Psoas muscle (tissue), 8 donors: Measurements from ENCODE around the gene PRCC. TPM values are rescaled to one million over a fixed set of nuclear protein-coding genes. Genes with fewer than 3 reads are reported as not detected.

Source experiments
- ATAC-seq, 4 donors: fragments of 200-7000 bp; cut with Tn5 transposase; one replicate each; pipeline ENCODE4 v1.9.1; 2020; ENCODE audit warnings: moderate library complexity in 3 of 4, mild to moderate bottlenecking in 2 of 4
- DNase-seq, 2 donors: peaks; one replicate each; pipeline ENCODE4 v3.0.0-alpha.2; 2020
- H3K27ac ChIP-seq: fragments of 200-600 bp; one replicate; pipeline ENCODE4 v1.8.0; 2022
- H3K27me3 ChIP-seq, 3 donors: fragments of 200-600 bp in 1 of 3; one replicate each; pipeline versions ENCODE4 v1.6.1 to v1.8.0; 2013 to 2022; ENCODE audit warnings: low read length in 2 of 3, mild to moderate bottlenecking in 2 of 3, moderate library complexity in 1 of 3; ENCODE audit not compliant: insufficient read depth in 3 of 3
- H3K36me3 ChIP-seq, 2 donors: fragments of 200-600 bp in 1 of 2; one replicate each; pipeline versions ENCODE4 v1.6.1 to v1.8.0; 2013 to 2022; ENCODE audit warnings: low read depth in 1 of 2, mild to moderate bottlenecking in 1 of 2, moderate library complexity in 1 of 2; ENCODE audit not compliant: insufficient read depth in 1 of 2
- H3K4me1 ChIP-seq: fragments of 200-600 bp; one replicate; pipeline ENCODE4 v1.8.0; 2022
- H3K4me3 ChIP-seq: fragments of 200-600 bp; one replicate; pipeline ENCODE4 v1.8.0; 2022; ENCODE audit warnings: mild to moderate bottlenecking
- H3K9me3 ChIP-seq: fragments of 200-600 bp; one replicate; pipeline ENCODE4 v1.8.0; 2022
- CTCF ChIP-seq: fragments of 200-600 bp; IDR thresholded peaks from one replicate; pipeline ENCODE4 v1.8.0; 2022; ENCODE audit warnings: antibody characterized with exemption
- WGBS, 3 donors: extraction: QIAGEN DNeasy Blood & Tissue Kit; methylation state at CpG; one replicate each; pipeline versions ENCODE4 v1.1.6 to v1.1.7; 2013; 5-methylcytosine and 5-hydroxymethylcytosine counted together
- intact Hi-C, 2 donors: fragments of 100-400 bp; cut with DNase I; formaldehyde crosslinking; loops; one replicate each; pipeline versions ENCODE4 v1.11.0 to v1.14.2; 2022
- polyA plus RNA-seq, 3 donors: library from polyadenylated mRNA; stranded (reverse); fragments of 200-250 nt; gene quantifications; one replicate each; pipeline ENCODE4 v1.2.3, GENCODE V29; 2013
- total RNA-seq, 4 donors: library from RNA; stranded (reverse); fragmentation: NEBNext Ultra II Directional in 2 of 4; extraction: Animal tissue kit (Norgen Biotek cat#: 25700) in 2 of 4; gene quantifications; one replicate each; pipeline versions ENCODE4 v1.2.1 to v1.2.4, GENCODE V29; 2021 to 2023
- donor health status: healthy with polysubstance abuse.
- donor health status: DM: no; HTN: no; CAD: no; lungs with moderate emphysema.
- donor health status: Bipolar disorder and iron deficiency.
- donor health status: healthy.
- donor health status: DM: yes; HTN: yes; CAD: no.
- donor health status: DM: no; HTN: no; CAD: no.
- donor health status: DM: no; HTN: no; CAD: no.
- donor health status: DM: yes; HTN: yes; CAD: no.

The PRCC gene
- total and polyA plus RNA-seq, 7 donors: 43.7 to 107 (median 68.8) TPM

DNA sequence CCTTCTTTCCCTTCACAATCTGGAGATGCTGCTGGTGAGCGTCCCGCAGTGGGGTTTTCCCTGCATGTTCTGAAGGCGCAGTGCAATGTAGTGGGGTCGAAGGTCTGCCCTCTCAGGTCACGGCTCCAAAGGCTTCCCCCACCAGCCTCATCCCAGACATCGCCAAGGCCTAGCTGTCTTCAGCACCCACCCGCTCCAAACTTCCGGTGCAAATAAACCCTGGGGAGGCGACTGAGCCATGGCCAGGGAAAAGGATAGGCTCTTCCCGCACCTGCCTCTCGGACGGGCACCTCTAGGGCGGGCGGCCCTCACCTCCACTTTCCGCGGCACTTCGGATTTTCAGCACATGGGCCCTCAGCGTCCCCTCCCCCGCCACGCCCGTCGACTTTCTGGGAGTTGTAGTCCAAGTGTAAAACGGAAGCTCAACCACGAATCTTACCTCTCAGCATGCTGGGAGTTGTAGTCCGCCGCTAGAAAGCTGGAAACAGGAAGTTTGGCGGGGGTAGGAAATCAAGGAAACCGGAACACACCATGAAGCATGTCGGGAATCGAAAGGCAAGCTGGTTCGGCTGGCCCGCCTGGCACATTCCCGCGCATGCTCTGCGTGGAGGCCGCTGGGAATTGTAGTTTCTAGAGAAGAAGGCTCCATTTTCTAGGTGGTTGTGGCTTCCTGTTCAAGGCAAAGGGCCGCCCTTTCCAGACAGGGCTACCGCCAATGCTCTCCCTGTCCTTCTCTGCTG lies 26.4 kb upstream of the PRCC start, which contains the start of gene MRPL24:
Gene MRPL24, minus strand, starts transcription at position 348 of the 740 bp plus-strand sequence. CDS start 2,384 bp downstream, outside the sequence.
- Histone ChIP-seq H3K4me1 (peaks cover 21% of the 10 kb centered on the region), H3K9me3 (no peaks in the 10 kb centered on the region), H3K36me3 (peaks cover 14 to 63% of the 10 kb centered on the region in 2 donors), H3K27ac (peak within 1 kb of the TSS; percentile 90), H3K27me3 (no peaks in the 10 kb centered on the region), H3K4me3 (peak within 1 kb of the TSS; percentile 83)
- intact Hi-C loops: no loop called here
- TF ChIP-seq CTCF: no peak
- peak; percentile 91 to 92 (median 92) for ATAC-seq
- 0 to 1% (median 0%) methylated on average over 38 of the region's 38 CpGs for WGBS, 3 donors
- DNase-seq: peak; percentile 95 to 99

DNA sequence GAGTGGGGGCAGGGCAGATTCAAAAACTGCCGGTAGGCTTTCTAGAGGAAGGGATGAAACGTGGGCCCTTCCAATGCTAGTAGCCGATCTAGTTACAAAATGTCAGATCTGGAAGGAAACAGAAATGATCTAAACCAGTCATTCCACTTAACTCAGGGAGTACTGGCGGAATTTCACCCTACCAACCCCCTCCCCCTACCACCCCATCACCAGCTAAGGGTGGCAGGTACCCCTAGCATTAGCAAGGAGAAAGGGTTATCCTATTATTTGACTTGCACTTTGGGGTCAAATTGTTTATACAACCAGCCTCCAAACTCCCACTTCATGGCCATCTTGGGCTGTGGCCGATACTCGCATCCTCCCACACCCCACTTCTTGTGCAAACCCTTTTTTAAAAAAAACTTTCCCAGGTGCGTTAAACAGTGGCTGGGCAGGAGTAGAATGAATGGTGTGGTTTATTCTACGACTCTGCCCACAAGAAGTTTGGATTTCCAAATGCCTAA lies 25.8 kb upstream of the PRCC start:
- WGBS, 3 donors: 56 to 63% (median 58%) methylated on average over 8 of the region's 8 CpGs

GRCh38 chr1:156742017-156742416 lies 25.3 kb upstream of the PRCC start:
- Histone ChIP-seq H3K36me3 (peaks cover 13 to 52% of the 10 kb centered on the region in 2 donors), H3K9me3 (no peaks in the 10 kb centered on the region), H3K27me3 (no peaks in the 10 kb centered on the region), H3K27ac (peak overlapping the region; percentile 90), H3K4me1 (peaks cover 27% of the 10 kb centered on the region), H3K4me3 (peak overlapping the region; percentile 83)
- 70 to 81% (median 79%) methylated on average over 3 of the region's 3 CpGs for WGBS, 3 donors
- no peak for TF ChIP-seq CTCF
- no peak for DNase-seq
- no peak for ATAC-seq
- intact Hi-C loops: no loop called here

More for the DNA sequence above, 25.8 kb upstream of the PRCC start:
- TF ChIP-seq CTCF: no peak
- H3K4me1 ChIP-seq: peaks cover 27% of the 10 kb centered on the region
- intact Hi-C loops: no loop called here
- H3K27me3 ChIP-seq: no peaks in the 10 kb centered on the region
- ATAC-seq (no peak), DNase-seq (no peak)
- H3K27ac ChIP-seq: peak overlapping the region; percentile 90
- peak overlapping the region; percentile 83 for H3K4me3 ChIP-seq
- H3K36me3 ChIP-seq: peaks cover 14 to 57% of the 10 kb centered on the region in 2 donors
- no peaks in the 10 kb centered on the region for H3K9me3 ChIP-seq

DNA sequence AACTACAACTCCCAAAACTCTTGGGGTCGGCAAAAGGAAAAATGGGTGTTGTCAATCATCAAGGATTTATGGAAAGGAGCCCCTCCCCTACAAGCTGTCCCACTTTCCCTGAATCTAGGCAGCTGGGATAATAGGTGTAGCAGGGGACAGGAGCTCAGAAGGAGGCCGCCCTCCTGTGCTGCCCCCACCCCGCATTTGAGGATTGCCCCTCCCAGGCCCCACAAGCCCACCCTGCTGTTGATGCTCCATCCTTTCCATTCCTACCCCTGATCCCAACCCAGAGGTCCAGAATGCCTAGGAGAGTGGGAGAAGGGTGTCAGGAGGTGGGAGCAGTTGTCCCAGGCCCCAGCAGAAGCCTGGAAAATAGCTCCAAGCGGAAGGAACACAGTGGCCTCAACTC lies 24.5 kb upstream of the PRCC start:
- H3K4me3 ChIP-seq: no peak overlapping the region
- intact Hi-C loops: no loop called here
- WGBS, 3 donors: 83 to 89% (median 84%) methylated on average over 4 of the region's 4 CpGs

More for the DNA sequence above, 24.5 kb upstream of the PRCC start:
- Histone ChIP-seq H3K9me3 (no peaks in the 10 kb centered on the region), H3K27ac (peak overlapping the region; percentile 90), H3K36me3 (peaks cover 8 to 44% of the 10 kb centered on the region in 2 donors), H3K4me1 (peaks cover 30% of the 10 kb centered on the region), H3K27me3 (no peaks in the 10 kb centered on the region)
- ATAC-seq (no peak), DNase-seq (no peak)
- TF ChIP-seq CTCF: no peak
